Measurements from ENCODE around the gene EDA2R.

The EDA2R gene

DNA sequence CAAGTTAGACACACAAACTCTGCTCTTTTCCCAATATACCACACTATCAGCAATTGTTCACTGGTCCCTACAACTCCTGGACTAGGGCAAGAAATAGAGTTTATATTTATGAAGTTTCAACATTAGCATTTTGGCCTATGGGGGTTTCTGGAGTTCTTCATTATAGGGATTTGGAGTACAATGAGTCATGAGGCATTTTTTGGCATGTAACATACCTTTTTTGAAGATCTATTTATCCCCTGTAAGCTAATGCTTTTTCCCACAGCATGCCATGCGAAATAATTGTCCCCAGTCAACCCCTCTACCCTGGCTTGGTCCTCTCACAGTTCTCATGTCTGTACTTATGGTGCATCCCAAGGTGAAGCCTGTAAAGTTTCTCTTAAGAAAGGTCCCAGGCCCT is 36.7 kb upstream of the EDA2R start:
- DNase-seq (ENCODE audit: low read depth in 1 of 2, low spot score in 1 of 2) = no peak
- no peak overlapping the region for H3K27ac ChIP-seq (replicated peaks)
- TF ChIP-seq SPI1 (IDR thresholded peaks at IDR 0.05; ENCODE audit: borderline replicate concordance, low read depth) (no peak), POLR2AphosphoS5 (IDR thresholded peaks at IDR 0.05; ENCODE audit: low read depth) (no peak), GABPA (IDR thresholded peaks at IDR 0.05; ENCODE audit: low read depth) (no peak)
- TF ChIP-seq, protein P1, sequence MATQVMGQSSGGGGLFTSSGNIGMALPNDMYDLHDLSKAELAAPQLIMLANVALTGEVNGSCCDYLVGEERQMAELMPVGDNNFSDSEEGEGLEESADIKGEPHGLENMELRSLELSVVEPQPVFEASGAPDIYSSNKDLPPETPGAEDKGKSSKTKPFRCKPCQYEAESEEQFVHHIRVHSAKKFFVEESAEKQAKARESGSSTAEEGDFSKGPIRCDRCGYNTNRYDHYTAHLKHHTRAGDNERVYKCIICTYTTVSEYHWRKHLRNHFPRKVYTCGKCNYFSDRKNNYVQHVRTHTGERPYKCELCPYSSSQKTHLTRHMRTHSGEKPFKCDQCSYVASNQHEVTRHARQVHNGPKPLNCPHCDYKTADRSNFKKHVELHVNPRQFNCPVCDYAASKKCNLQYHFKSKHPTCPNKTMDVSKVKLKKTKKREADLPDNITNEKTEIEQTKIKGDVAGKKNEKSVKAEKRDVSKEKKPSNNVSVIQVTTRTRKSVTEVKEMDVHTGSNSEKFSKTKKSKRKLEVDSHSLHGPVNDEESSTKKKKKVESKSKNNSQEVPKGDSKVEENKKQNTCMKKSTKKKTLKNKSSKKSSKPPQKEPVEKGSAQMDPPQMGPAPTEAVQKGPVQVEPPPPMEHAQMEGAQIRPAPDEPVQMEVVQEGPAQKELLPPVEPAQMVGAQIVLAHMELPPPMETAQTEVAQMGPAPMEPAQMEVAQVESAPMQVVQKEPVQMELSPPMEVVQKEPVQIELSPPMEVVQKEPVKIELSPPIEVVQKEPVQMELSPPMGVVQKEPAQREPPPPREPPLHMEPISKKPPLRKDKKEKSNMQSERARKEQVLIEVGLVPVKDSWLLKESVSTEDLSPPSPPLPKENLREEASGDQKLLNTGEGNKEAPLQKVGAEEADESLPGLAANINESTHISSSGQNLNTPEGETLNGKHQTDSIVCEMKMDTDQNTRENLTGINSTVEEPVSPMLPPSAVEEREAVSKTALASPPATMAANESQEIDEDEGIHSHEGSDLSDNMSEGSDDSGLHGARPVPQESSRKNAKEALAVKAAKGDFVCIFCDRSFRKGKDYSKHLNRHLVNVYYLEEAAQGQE (IDR thresholded peaks at IDR 0.05; ENCODE audit: insufficient replicate concordance, low read depth) = no peak
- TF ChIP-seq, protein P2, sequence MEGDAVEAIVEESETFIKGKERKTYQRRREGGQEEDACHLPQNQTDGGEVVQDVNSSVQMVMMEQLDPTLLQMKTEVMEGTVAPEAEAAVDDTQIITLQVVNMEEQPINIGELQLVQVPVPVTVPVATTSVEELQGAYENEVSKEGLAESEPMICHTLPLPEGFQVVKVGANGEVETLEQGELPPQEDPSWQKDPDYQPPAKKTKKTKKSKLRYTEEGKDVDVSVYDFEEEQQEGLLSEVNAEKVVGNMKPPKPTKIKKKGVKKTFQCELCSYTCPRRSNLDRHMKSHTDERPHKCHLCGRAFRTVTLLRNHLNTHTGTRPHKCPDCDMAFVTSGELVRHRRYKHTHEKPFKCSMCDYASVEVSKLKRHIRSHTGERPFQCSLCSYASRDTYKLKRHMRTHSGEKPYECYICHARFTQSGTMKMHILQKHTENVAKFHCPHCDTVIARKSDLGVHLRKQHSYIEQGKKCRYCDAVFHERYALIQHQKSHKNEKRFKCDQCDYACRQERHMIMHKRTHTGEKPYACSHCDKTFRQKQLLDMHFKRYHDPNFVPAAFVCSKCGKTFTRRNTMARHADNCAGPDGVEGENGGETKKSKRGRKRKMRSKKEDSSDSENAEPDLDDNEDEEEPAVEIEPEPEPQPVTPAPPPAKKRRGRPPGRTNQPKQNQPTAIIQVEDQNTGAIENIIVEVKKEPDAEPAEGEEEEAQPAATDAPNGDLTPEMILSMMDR (IDR thresholded peaks at IDR 0.05; ENCODE audit: insufficient read depth, low read length) = no peak
- no peaks in the 10 kb centered on the region for H3K27me3 ChIP-seq (ENCODE audit: insufficient read depth, poor library complexity, severe bottlenecking)
- H3K4me3 ChIP-seq (replicated peaks; ENCODE audit: insufficient read depth, low read length) = no peak overlapping the region

DNA sequence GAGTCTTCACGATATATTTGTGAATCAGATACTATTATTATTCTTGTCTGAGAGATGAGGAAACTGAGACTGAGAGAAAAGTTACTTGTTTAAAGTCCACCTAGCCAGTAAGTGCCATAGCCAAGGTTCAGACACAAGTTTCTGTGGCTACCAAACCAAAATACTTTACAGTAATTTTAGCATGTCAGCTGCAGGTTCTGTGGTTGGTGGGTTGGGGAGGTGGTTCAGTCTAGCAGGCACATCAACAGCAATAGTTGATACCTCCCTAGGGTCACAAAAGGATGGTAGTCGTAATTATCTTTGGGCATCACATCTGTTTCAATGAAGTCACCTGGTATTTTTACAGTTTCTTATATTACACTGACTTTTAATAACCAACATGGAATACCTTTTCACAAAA is 35.6 kb upstream of the EDA2R start:
- Histone ChIP-seq H3K27ac (replicated peaks) (no peak overlapping the region), H3K4me3 (replicated peaks; ENCODE audit: insufficient read depth, low read length) (no peak overlapping the region), H3K27me3 (ENCODE audit: insufficient read depth, poor library complexity, severe bottlenecking) (no peaks in the 10 kb centered on the region)
- DNase-seq (ENCODE audit: low read depth in 1 of 2, low spot score in 1 of 2) = no peak
- no peak for TF ChIP-seq GABPA (IDR thresholded peaks at IDR 0.05; ENCODE audit: low read depth)
- TF ChIP-seq, protein P2 (IDR thresholded peaks at IDR 0.05; ENCODE audit: insufficient read depth, low read length) = no peak
- TF ChIP-seq, protein P1 (IDR thresholded peaks at IDR 0.05; ENCODE audit: insufficient replicate concordance, low read depth) = no peak
- TF ChIP-seq SPI1 (IDR thresholded peaks at IDR 0.05; ENCODE audit: borderline replicate concordance, low read depth) = no peak
- no peak for TF ChIP-seq POLR2AphosphoS5 (IDR thresholded peaks at IDR 0.05; ENCODE audit: low read depth)

DNA sequence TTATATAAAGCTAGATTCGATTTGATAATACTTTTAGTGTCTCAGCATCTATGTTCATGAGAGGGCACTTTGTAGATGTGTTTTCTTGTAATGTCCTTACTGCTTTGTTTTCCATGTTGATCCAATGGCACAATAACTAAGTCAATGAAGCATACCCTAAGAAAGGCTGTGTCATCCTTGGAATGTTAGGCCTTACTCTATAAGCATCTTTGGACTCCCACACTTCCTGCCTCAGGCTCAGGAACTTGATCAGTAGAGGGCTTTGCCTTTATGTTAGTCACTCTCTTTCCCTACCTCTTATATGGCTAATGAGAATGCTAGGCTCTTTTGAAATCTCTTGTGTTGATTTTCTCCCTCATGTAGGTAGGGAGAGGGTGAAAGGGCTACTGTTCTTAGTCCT is 33.2 kb upstream of the EDA2R start:
- TF ChIP-seq, protein P1 (IDR thresholded peaks at IDR 0.05; ENCODE audit: insufficient replicate concordance, low read depth) = no peak
- TF ChIP-seq, protein P2 (IDR thresholded peaks at IDR 0.05; ENCODE audit: insufficient read depth, low read length) = no peak
- TF ChIP-seq POLR2AphosphoS5 (IDR thresholded peaks at IDR 0.05; ENCODE audit: low read depth) = no peak
- TF ChIP-seq SPI1 (IDR thresholded peaks at IDR 0.05; ENCODE audit: borderline replicate concordance, low read depth) = no peak
- TF ChIP-seq GABPA (IDR thresholded peaks at IDR 0.05; ENCODE audit: low read depth) = no peak
- no peak for DNase-seq (ENCODE audit: low read depth in 1 of 2, low spot score in 1 of 2)
- H3K4me3 ChIP-seq (replicated peaks; ENCODE audit: insufficient read depth, low read length) = no peak overlapping the region
- H3K27ac ChIP-seq (replicated peaks) = no peak overlapping the region
- H3K27me3 ChIP-seq (ENCODE audit: insufficient read depth, poor library complexity, severe bottlenecking) = no peaks in the 10 kb centered on the region

Measured in HL-60 (cell line).